Psoas muscle (tissue), 8 donors: Measurements from ENCODE around the gene OLFML2A. TPM values are rescaled to one million over a fixed set of nuclear protein-coding genes. Genes with fewer than 3 reads are reported as not detected.

Source experiments
- ATAC-seq, 4 donors: fragments of 200-7000 bp; cut with Tn5 transposase; one replicate each; pipeline ENCODE4 v1.9.1; 2020; ENCODE audit warnings: moderate library complexity in 3 of 4, mild to moderate bottlenecking in 2 of 4
- DNase-seq, 2 donors: peaks; one replicate each; pipeline ENCODE4 v3.0.0-alpha.2; 2020
- H3K27ac ChIP-seq: fragments of 200-600 bp; one replicate; pipeline ENCODE4 v1.8.0; 2022
- H3K27me3 ChIP-seq, 3 donors: fragments of 200-600 bp in 1 of 3; one replicate each; pipeline versions ENCODE4 v1.6.1 to v1.8.0; 2013 to 2022; ENCODE audit warnings: low read length in 2 of 3, mild to moderate bottlenecking in 2 of 3, moderate library complexity in 1 of 3; ENCODE audit not compliant: insufficient read depth in 3 of 3
- H3K36me3 ChIP-seq, 2 donors: fragments of 200-600 bp in 1 of 2; one replicate each; pipeline versions ENCODE4 v1.6.1 to v1.8.0; 2013 to 2022; ENCODE audit warnings: low read depth in 1 of 2, mild to moderate bottlenecking in 1 of 2, moderate library complexity in 1 of 2; ENCODE audit not compliant: insufficient read depth in 1 of 2
- H3K4me1 ChIP-seq: fragments of 200-600 bp; one replicate; pipeline ENCODE4 v1.8.0; 2022
- H3K4me3 ChIP-seq: fragments of 200-600 bp; one replicate; pipeline ENCODE4 v1.8.0; 2022; ENCODE audit warnings: mild to moderate bottlenecking
- H3K9me3 ChIP-seq: fragments of 200-600 bp; one replicate; pipeline ENCODE4 v1.8.0; 2022
- CTCF ChIP-seq: fragments of 200-600 bp; IDR thresholded peaks from one replicate; pipeline ENCODE4 v1.8.0; 2022; ENCODE audit warnings: antibody characterized with exemption
- WGBS, 3 donors: extraction: QIAGEN DNeasy Blood & Tissue Kit; methylation state at CpG; one replicate each; pipeline versions ENCODE4 v1.1.6 to v1.1.7; 2013; 5-methylcytosine and 5-hydroxymethylcytosine counted together
- intact Hi-C, 2 donors: fragments of 100-400 bp; cut with DNase I; formaldehyde crosslinking; loops; one replicate each; pipeline versions ENCODE4 v1.11.0 to v1.14.2; 2022
- polyA plus RNA-seq, 3 donors: library from polyadenylated mRNA; stranded (reverse); fragments of 200-250 nt; gene quantifications; one replicate each; pipeline ENCODE4 v1.2.3, GENCODE V29; 2013
- total RNA-seq, 4 donors: library from RNA; stranded (reverse); fragmentation: NEBNext Ultra II Directional in 2 of 4; extraction: Animal tissue kit (Norgen Biotek cat#: 25700) in 2 of 4; gene quantifications; one replicate each; pipeline versions ENCODE4 v1.2.1 to v1.2.4, GENCODE V29; 2021 to 2023
- donor health status: healthy with polysubstance abuse.
- donor health status: DM: no; HTN: no; CAD: no; lungs with moderate emphysema.
- donor health status: Bipolar disorder and iron deficiency.
- donor health status: healthy.
- donor health status: DM: yes; HTN: yes; CAD: no.
- donor health status: DM: no; HTN: no; CAD: no.
- donor health status: DM: no; HTN: no; CAD: no.
- donor health status: DM: yes; HTN: yes; CAD: no.

OLFML2A gene
- total and polyA plus RNA-seq, 7 donors, result 3.0 to 30.3 (median 7.1) TPM

GRCh38 chr9:124809741-124810500 lies 33.0 kb downstream of the OLFML2A start:
- Histone ChIP-seq H3K9me3 (no peaks in the 10 kb centered on the region), H3K27ac (no peak overlapping the region), H3K27me3 (no peaks in the 10 kb centered on the region), H3K4me3 (no peak overlapping the region), H3K4me1 (peaks cover 4% of the 10 kb centered on the region), H3K36me3 (no peaks in the 10 kb centered on the region)
- no peak for DNase-seq
- no peak for ATAC-seq
- 93 to 94% (median 93%) methylated on average over 59 to 60 of the region's 60 CpGs for WGBS, 3 donors
- intact Hi-C loops, result no loop called here
- no peak for TF ChIP-seq CTCF

GRCh38 chr9:124810663-124811355 lies 33.9 kb downstream of the OLFML2A start:
- ATAC-seq, result peak in 1 of 4 donors; percentile 21

GRCh38 chr9:124812441-124812876 lies 35.5 kb downstream of the OLFML2A start:
- no peak for TF ChIP-seq CTCF
- no peaks in the 10 kb centered on the region for H3K27me3 ChIP-seq
- H3K4me1 ChIP-seq, result no peaks in the 10 kb centered on the region
- WGBS, 3 donors, result 69 to 76% (median 73%) methylated on average over 6 of the region's 6 CpGs
- intact Hi-C loops, result no loop called here
- no peaks in the 10 kb centered on the region for H3K36me3 ChIP-seq
- peak; percentile 43 to 57 (median 49) for ATAC-seq
- DNase-seq, result peak in 1 of 2 donors; percentile 78
- no peak overlapping the region for H3K27ac ChIP-seq
- H3K4me3 ChIP-seq, result no peak overlapping the region
- no peaks in the 10 kb centered on the region for H3K9me3 ChIP-seq

More at GRCh38 chr9:124810663-124811355, 33.9 kb downstream of the OLFML2A start:
- Histone ChIP-seq H3K27ac (peak overlapping the region; percentile 30), H3K9me3 (no peaks in the 10 kb centered on the region), H3K4me3 (no peak overlapping the region), H3K36me3 (no peaks in the 10 kb centered on the region), H3K4me1 (no peaks in the 10 kb centered on the region), H3K27me3 (no peaks in the 10 kb centered on the region)
- 56 to 71% (median 63%) methylated on average over 12 of the region's 12 CpGs for WGBS, 3 donors
- no peak for TF ChIP-seq CTCF
- DNase-seq, result no peak
- intact Hi-C loops, result no loop called here

- DNase-seq (no peak), ATAC-seq (no peak)
- H3K9me3 ChIP-seq, result no peaks in the 10 kb centered on the region
- no peaks in the 10 kb centered on the region for H3K4me1 ChIP-seq
- H3K4me3 ChIP-seq, result no peak overlapping the region
- intact Hi-C loops, result no loop called here
- H3K27me3 ChIP-seq, result no peaks in the 10 kb centered on the region
- H3K27ac ChIP-seq, result no peak overlapping the region
- 85 to 86% (median 86%) methylated on average over 7 of the region's 7 CpGs for WGBS, 3 donors
- TF ChIP-seq CTCF, result no peak
- H3K36me3 ChIP-seq, result no peaks in the 10 kb centered on the region
These were observed 36.1 kb downstream of the OLFML2A start for GRCh38 chr9:124813041-124813440.
